Neutrophil (primary cell): ENCODE measurements around the gene CHI3L2.
A peak's percentile ranks its signal among the peaks of the same experiment; 100 is the strongest.
"Not testable (repeated sequence)": the region's sequence is repeated elsewhere in the genome, so short reads cannot be mapped to it uniquely, and the experiment has no call there.

Experiments
- H3K27ac ChIP-seq: fragments of 200-600 bp; sonication (generic); 2 replicates; pipeline ENCODE4 v1.5.1; 2016; ENCODE audit warnings: mild to moderate bottlenecking, moderate library complexity
- H3K27me3 ChIP-seq: fragments of 200-600 bp; sonication (generic); 2 replicates; pipeline ENCODE4 v1.6.0; 2016; ENCODE audit warnings: mild to moderate bottlenecking
- H3K36me3 ChIP-seq: fragments of 200-600 bp; sonication (generic); 2 replicates; pipeline ENCODE4 v1.5.1; 2017
- H3K4me1 ChIP-seq, 2 experiments: fragments of 200-600 bp in 1 of 2; sonication (generic) in 1 of 2; 1 replicate in 1 of 2; 2 replicates in 1 of 2; pipeline versions ENCODE4 v1.5.1 to v1.6.1; 2013 to 2016; ENCODE audit warnings: low read depth in 1 of 2, low read length in 1 of 2, mild to moderate bottlenecking in 1 of 2, moderate library complexity in 1 of 2; ENCODE audit not compliant: control insufficient read depth in 1 of 2, insufficient read depth in 1 of 2
- H3K4me3 ChIP-seq, 2 experiments: fragments of 200-600 bp in 1 of 2; sonication (generic) in 1 of 2; 1 replicate in 1 of 2; 2 replicates in 1 of 2; pipeline ENCODE4 v1.5.1; 2013 to 2016; ENCODE audit warnings: low read depth in 1 of 2, low read length in 1 of 2, mild to moderate bottlenecking in 1 of 2, moderate library complexity in 1 of 2
- H3K9me3 ChIP-seq: fragments of 200-600 bp; sonication (generic); 2 replicates; pipeline ENCODE4 v1.5.1; 2016
- TF ChIP-seq, protein P1 (sequence below): fragments of 200-600 bp; sonication (generic); IDR thresholded peaks from 2 replicates; pipeline ENCODE4 v1.5.1; 2016; ENCODE audit warnings: antibody characterized with exemption

CHI3L2 gene

DNA sequence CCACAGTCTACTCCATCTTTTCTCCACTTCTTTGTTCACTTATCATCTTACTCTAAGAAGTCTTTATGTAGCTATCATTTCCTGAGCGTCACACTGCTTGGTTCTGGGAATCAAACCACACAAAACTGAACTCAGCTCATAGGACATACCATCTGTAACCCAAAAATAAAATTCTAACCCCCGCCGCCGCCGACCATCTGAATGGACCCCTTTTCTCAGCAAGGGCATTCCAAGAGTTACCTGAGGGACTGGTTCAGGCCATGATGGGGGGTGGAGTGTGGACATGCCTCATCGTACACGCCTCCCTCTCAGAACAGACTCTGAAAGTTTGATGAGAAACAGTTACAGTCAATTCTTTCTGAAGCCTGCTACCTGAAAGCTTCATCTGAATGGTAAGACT lies 12.6 kb upstream of the CHI3L2 start:
- H3K27ac ChIP-seq: peak overlapping the region; percentile 80
- TF ChIP-seq, protein P1, sequence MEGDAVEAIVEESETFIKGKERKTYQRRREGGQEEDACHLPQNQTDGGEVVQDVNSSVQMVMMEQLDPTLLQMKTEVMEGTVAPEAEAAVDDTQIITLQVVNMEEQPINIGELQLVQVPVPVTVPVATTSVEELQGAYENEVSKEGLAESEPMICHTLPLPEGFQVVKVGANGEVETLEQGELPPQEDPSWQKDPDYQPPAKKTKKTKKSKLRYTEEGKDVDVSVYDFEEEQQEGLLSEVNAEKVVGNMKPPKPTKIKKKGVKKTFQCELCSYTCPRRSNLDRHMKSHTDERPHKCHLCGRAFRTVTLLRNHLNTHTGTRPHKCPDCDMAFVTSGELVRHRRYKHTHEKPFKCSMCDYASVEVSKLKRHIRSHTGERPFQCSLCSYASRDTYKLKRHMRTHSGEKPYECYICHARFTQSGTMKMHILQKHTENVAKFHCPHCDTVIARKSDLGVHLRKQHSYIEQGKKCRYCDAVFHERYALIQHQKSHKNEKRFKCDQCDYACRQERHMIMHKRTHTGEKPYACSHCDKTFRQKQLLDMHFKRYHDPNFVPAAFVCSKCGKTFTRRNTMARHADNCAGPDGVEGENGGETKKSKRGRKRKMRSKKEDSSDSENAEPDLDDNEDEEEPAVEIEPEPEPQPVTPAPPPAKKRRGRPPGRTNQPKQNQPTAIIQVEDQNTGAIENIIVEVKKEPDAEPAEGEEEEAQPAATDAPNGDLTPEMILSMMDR: no peak
- H3K4me3 ChIP-seq: no peak overlapping the region

DNA sequence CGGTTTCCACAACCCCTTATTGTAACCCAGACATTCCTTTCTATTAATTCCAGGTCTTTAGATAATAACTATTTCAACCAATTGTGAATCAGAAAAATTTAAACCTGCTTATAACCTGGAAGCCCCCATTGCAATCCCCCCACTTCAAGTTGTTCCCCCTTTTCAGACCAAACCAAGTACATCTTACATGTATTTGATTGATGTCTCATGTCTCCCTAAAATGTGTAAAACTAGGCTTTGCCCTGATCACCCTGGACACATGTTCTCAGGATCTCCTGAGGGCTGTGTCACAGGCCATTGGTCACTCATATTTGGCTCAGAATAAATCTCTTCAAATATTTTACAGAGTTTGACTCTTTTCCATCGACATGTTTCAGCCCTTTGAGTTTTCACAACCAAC lies 12.2 kb upstream of the CHI3L2 start:
- H3K4me1 ChIP-seq: peaks cover 46 to 49% of the 10 kb centered on the region in 2 experiments
- peak overlapping the region in 1 of 2 experiments; percentile 29 for H3K4me3 ChIP-seq
- not testable (repeated sequence) for H3K27me3 ChIP-seq, H3K9me3 ChIP-seq, H3K36me3 ChIP-seq
- peak overlapping the region; percentile 80 for H3K27ac ChIP-seq

More for the DNA sequence above, 12.6 kb upstream of the CHI3L2 start:
- Histone ChIP-seq H3K36me3 (no peaks in the 10 kb centered on the region), H3K9me3 (no peaks in the 10 kb centered on the region), H3K27me3 (no peaks in the 10 kb centered on the region), H3K4me1 (peaks cover 42 to 48% of the 10 kb centered on the region in 2 experiments)

GRCh38 chr1:111216751-111217150 lies 10.8 kb upstream of the CHI3L2 start:
- TF ChIP-seq, protein P1: no peak
- no peaks in the 10 kb centered on the region for H3K27me3 ChIP-seq
- no peaks in the 10 kb centered on the region for H3K9me3 ChIP-seq
- H3K27ac ChIP-seq: peak overlapping the region; percentile 80
- H3K4me1 ChIP-seq: peaks cover 61 to 64% of the 10 kb centered on the region in 2 experiments
- no peak overlapping the region for H3K4me3 ChIP-seq
- H3K36me3 ChIP-seq: no peaks in the 10 kb centered on the region

- peak overlapping the region; percentile 80 for H3K27ac ChIP-seq
- H3K4me1 ChIP-seq: peaks cover 67 to 68% of the 10 kb centered on the region in 2 experiments
- no peak overlapping the region for H3K4me3 ChIP-seq
Observed at GRCh38 chr1:111217183-111217910, 10.2 kb upstream of the CHI3L2 start.

DNA sequence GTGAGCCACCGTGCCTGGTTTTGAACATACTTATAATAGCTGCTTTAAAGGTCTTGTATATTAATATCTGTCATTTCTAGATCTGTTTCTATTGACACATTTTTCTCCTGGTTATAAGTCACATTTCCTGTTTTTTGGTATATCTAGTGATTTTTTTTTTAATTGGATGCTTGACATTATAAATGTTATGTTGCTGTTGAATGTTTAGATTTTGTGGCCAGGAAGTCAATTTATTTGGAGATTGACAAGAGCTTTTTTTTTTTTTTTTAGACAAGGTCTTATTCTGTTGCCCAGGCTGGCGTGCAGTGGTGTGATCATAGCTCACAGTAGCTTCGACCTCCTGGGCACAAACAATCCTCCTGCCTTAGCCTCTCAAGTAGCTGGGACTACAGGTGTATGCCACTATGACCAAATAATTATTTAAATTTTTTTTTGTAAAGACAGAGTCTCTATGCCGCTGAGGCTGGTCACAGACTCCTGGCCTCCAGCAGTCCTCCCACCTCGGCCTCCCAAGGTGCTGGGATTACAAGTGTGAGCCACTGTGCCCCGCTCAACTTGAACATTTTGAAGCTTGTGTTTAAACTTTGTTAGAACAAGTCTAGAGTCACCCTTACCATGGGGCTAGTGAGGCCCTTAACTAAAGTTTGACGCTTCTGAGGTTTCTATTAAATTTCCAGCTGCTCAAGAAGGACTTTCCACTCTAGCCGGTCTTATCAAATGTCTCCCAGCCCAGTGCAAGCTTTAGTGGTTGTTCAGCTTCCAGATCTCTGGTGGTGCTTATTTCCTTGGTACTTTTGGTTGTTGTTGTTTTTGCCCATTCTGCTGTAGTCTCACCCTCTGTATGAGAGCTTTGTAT lies 8.6 kb upstream of the CHI3L2 start:
- H3K4me1 ChIP-seq: peaks cover 60 to 61% of the 10 kb centered on the region in 2 experiments
- TF ChIP-seq, protein P1: no peak
- H3K9me3 ChIP-seq: no peaks in the 10 kb centered on the region
- no peaks in the 10 kb centered on the region for H3K27me3 ChIP-seq
- no peak overlapping the region for H3K4me3 ChIP-seq
- H3K27ac ChIP-seq: no peak overlapping the region
- H3K36me3 ChIP-seq: no peaks in the 10 kb centered on the region

More at GRCh38 chr1:111217183-111217910, 10.2 kb upstream of the CHI3L2 start:
- Histone ChIP-seq H3K27me3 (no peaks in the 10 kb centered on the region), H3K36me3 (no peaks in the 10 kb centered on the region), H3K9me3 (no peaks in the 10 kb centered on the region)
- TF ChIP-seq, protein P1: no peak
